DND-41 (cell line): Measurements from ENCODE around the gene CNOT6L.
A peak's percentile ranks its signal among the peaks of the same experiment; 100 is the strongest.

Experiments used
- ATAC-seq: fragments of 200-7000 bp; cut with Tn5 transposase; 3 replicates; pipeline ENCODE4 v1.9.1; 2021; ENCODE audit warnings: low read depth; ENCODE audit not compliant: insufficient read depth
- DNase-seq: peaks from one replicate; pipeline ENCODE4 v3.0.0-alpha.2; 2020
- H2AFZ ChIP-seq: 2 replicates; pipeline ENCODE4 v1.6.0; 2012; ENCODE audit warnings: low read depth, low read length
- H3K27ac ChIP-seq: 2 replicates; pipeline ENCODE4 v1.5.1; 2012; ENCODE audit warnings: low read length, inconsistent platforms
- H3K27me3 ChIP-seq: fragments of 200-600 bp; sonication (generic); 2 replicates; pipeline ENCODE4 v1.6.0; 2012; ENCODE audit warnings: low read length, mild to moderate bottlenecking, inconsistent platforms; ENCODE audit not compliant: insufficient read depth, poor library complexity
- H3K36me3 ChIP-seq: 2 replicates; pipeline ENCODE4 v1.5.1; 2012; ENCODE audit warnings: low read length, inconsistent platforms; ENCODE audit not compliant: insufficient read depth
- H3K4me1 ChIP-seq: 2 replicates; pipeline ENCODE4 v1.5.1; 2012; ENCODE audit warnings: mild to moderate bottlenecking, low read length; ENCODE audit not compliant: insufficient read depth
- H3K4me2 ChIP-seq: 2 replicates; pipeline ENCODE4 v1.6.0; 2012; ENCODE audit warnings: mild to moderate bottlenecking, moderate library complexity, low read length, inconsistent platforms; ENCODE audit not compliant: insufficient read depth
- H3K4me3 ChIP-seq, 2 experiments: fragments of 200-600 bp in 1 of 2; shearing (Covaris generic) in 1 of 2; 2 replicates each; pipeline ENCODE4 v1.5.1; 2012 to 2016; ENCODE audit warnings: inconsistent platforms in 2 of 2, low read length in 2 of 2, mild to moderate bottlenecking in 2 of 2, low read depth in 1 of 2, moderate library complexity in 1 of 2
- H3K79me2 ChIP-seq: 2 replicates; pipeline ENCODE4 v1.6.0; 2012; ENCODE audit warnings: low read length, inconsistent platforms; ENCODE audit not compliant: insufficient read depth
- H3K9ac ChIP-seq: 2 replicates; pipeline ENCODE4 v1.6.0; 2012; ENCODE audit warnings: low read depth, mild to moderate bottlenecking, inconsistent platforms, low read length, moderate library complexity
- H3K9me3 ChIP-seq: 2 replicates; pipeline ENCODE4 v1.5.1; 2012; ENCODE audit warnings: low read length, moderate library complexity, mild to moderate bottlenecking, inconsistent platforms; ENCODE audit not compliant: insufficient read depth, severe bottlenecking
- H4K20me1 ChIP-seq: 2 replicates; pipeline ENCODE4 v1.6.0; 2012; ENCODE audit warnings: low read length; ENCODE audit not compliant: insufficient read depth
- EZH2 ChIP-seq: IDR thresholded peaks from 3 replicates; pipeline ENCODE4 v1.6.1; 2012; ENCODE audit warnings: borderline replicate concordance, low read depth, mild to moderate bottlenecking, moderate library complexity, low read length, inconsistent platforms; ENCODE audit not compliant: severe bottlenecking
- TF ChIP-seq, protein P1 (sequence below): IDR thresholded peaks from 2 replicates; pipeline ENCODE4 v1.5.1; 2012; ENCODE audit warnings: borderline replicate concordance, low read length, moderate library complexity, mild to moderate bottlenecking; ENCODE audit not compliant: poor library complexity, severe bottlenecking; ENCODE audit errors: extremely low read depth

Gene CNOT6L

DNA sequence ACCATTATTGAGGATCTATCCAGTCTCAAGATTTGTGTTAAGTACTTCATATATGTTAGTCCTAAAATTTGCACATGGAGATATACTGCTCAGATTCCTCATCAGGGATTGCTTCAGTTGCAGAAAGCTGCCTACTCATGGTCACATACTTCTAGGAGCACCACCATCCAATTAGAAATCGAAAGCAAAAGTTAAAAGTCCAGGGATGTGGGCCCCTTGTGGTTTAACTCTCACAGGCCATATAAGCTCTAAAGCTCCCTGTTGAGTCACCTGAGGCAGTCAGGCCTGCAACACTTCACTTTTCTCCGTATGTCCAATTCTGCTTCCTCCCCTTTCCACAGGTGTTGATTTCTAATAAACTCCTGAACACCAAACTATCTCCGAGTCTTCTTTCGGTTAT is 84.2 kb downstream of the CNOT6L start:
- H3K9ac ChIP-seq: no peak overlapping the region
- no peak for TF ChIP-seq EZH2
- TF ChIP-seq, protein P1, sequence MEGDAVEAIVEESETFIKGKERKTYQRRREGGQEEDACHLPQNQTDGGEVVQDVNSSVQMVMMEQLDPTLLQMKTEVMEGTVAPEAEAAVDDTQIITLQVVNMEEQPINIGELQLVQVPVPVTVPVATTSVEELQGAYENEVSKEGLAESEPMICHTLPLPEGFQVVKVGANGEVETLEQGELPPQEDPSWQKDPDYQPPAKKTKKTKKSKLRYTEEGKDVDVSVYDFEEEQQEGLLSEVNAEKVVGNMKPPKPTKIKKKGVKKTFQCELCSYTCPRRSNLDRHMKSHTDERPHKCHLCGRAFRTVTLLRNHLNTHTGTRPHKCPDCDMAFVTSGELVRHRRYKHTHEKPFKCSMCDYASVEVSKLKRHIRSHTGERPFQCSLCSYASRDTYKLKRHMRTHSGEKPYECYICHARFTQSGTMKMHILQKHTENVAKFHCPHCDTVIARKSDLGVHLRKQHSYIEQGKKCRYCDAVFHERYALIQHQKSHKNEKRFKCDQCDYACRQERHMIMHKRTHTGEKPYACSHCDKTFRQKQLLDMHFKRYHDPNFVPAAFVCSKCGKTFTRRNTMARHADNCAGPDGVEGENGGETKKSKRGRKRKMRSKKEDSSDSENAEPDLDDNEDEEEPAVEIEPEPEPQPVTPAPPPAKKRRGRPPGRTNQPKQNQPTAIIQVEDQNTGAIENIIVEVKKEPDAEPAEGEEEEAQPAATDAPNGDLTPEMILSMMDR: no peak
- H2AFZ ChIP-seq: no peak overlapping the region
- peak; percentile 99 for ATAC-seq
- H3K4me1 ChIP-seq: peaks cover 28% of the 10 kb centered on the region
- H3K4me2 ChIP-seq: 0 out of 2 replicates have a peak overlapping the region, but pooled peaks have one; percentile 19
- no peak overlapping the region for H3K4me3 ChIP-seq
- peak overlapping the region; percentile 62 for H3K27ac ChIP-seq
- H4K20me1 ChIP-seq: no peaks in the 10 kb centered on the region
- DNase-seq: peak; percentile 78
- no peaks in the 10 kb centered on the region for H3K9me3 ChIP-seq
- H3K27me3 ChIP-seq: no peaks in the 10 kb centered on the region
- peaks cover 61% of the 10 kb centered on the region for H3K36me3 ChIP-seq
- H3K79me2 ChIP-seq: peaks cover 10% of the 10 kb centered on the region; the same call in 1 of the 2 replicates

DNA sequence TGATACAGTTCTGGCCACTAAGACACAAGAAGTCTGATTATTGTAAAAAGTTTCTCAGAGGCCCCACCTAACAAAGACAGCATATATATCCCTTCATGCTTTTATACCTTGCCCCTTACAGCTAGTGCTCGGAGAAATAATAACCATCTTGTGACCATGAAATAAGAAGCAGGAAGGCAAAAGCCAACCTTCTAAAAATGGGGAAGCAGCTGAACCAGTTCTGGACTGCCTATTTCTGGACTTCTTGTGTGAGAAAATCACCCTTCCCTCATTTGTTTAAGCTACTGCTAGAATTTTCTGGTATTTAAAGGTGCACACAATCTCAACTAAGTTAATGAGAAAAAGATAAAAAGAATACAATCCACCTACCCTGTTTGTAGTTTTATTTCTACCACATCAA is 87.5 kb downstream of the CNOT6L start:
- Histone ChIP-seq H3K79me2 (peaks cover 6% of the 10 kb centered on the region; the same call in 1 of the 2 replicates), H2AFZ (no peak overlapping the region), H3K27me3 (no peaks in the 10 kb centered on the region), H3K9me3 (no peaks in the 10 kb centered on the region), H3K9ac (no peak overlapping the region), H3K4me3 (no peak overlapping the region), H3K27ac (no peak overlapping the region), H3K36me3 (peaks cover 69% of the 10 kb centered on the region), H4K20me1 (no peaks in the 10 kb centered on the region), H3K4me2 (no peak overlapping the region), H3K4me1 (peaks cover 19% of the 10 kb centered on the region)
- ATAC-seq (no peak), DNase-seq (no peak)
- no peak for TF ChIP-seq EZH2
- TF ChIP-seq, protein P1: no peak

DNA sequence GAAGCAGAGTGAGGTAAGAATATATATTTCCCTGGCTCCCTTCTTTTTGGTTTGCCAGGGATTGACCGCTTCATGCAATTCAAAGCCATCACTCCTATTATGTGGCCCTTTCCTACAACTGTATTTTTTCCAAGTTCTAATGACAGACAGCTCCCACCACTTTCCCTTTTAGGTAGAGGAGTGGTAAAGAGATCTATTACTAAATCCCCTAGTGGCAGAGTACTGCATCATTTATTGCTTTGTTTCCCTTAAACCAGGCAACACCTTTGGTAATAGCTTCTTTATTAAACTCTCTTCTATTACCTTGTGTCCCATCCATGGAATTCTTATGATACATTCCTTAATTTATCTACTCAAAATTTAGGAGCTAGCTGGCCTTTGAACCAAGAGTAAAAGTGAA is 90.7 kb downstream of the CNOT6L start:
- Histone ChIP-seq H2AFZ (no peak overlapping the region), H3K36me3 (peaks cover 91% of the 10 kb centered on the region)

More for the DNA sequence above, 90.7 kb downstream of the CNOT6L start:
- DNase-seq (no peak), ATAC-seq (peak; percentile 50; the same call in 1 of the 3 replicates)
- no peak overlapping the region for H3K27ac ChIP-seq
- no peak overlapping the region for H3K9ac ChIP-seq
- H3K4me3 ChIP-seq: no peak overlapping the region
- H4K20me1 ChIP-seq: no peaks in the 10 kb centered on the region
- no peak for TF ChIP-seq EZH2
- TF ChIP-seq, protein P1: no peak
- no peak overlapping the region for H3K4me2 ChIP-seq
- no peaks in the 10 kb centered on the region for H3K79me2 ChIP-seq
- H3K27me3 ChIP-seq: no peaks in the 10 kb centered on the region
- H3K9me3 ChIP-seq: no peaks in the 10 kb centered on the region
- H3K4me1 ChIP-seq: no peaks in the 10 kb centered on the region
